NT2/D1 (cell line): ENCODE data around the gene FERMT2.

ENCODE experiments used
- YY1 ChIP-seq: IDR thresholded peaks from 2 replicates; pipeline ENCODE4 v1.6.1; 2011; ENCODE audit not compliant: insufficient read length, insufficient read depth
- ZNF274 ChIP-seq: IDR thresholded peaks from 2 replicates; pipeline ENCODE4 v1.6.1; 2011; ENCODE audit warnings: mild to moderate bottlenecking, low read depth, low read length

GRCh38 chr14:52882824-52883223 lies 68.0 kb downstream of the FERMT2 start:
- TF ChIP-seq YY1 = no peak
- no peak for TF ChIP-seq ZNF274
